Panc1 (cell line): Measurements from ENCODE around the gene NFKBIZ. TPM values are rescaled to one million over a fixed set of nuclear protein-coding genes. Genes with fewer than 3 reads are reported as not detected.
A peak's percentile ranks its signal among the peaks of the same experiment; 100 is the strongest.

Source experiments
- ATAC-seq: fragments of 200-7000 bp; cut with Tn5 transposase; 2 replicates; pipeline ENCODE4 v1.9.1; 2020; ENCODE audit warnings: mild to moderate bottlenecking, moderate library complexity
- Bru-seq: library from RNA; stranded (reverse); fragments of 400-500 nt; gene quantifications from one replicate; lab custom pipeline; 2021; lab: Mats Ljungman, UMichigan
- BruChase-seq, 2 experiments: library from RNA; stranded (reverse); fragments of 400-500 nt; gene quantifications; one replicate each; lab custom pipeline; 2021; lab: Mats Ljungman, UMichigan
- BruUV-seq: library from RNA; stranded (reverse); fragments of 400-500 nt; replicated peaks from 2 replicates; lab custom pipeline; 2021; lab: Mats Ljungman, UMichigan
- CTCF ChIA-PET: fragments of 300-600 bp; sonication (Branson Sonifier 250); formaldehyde crosslinking; loops from one replicate; lab custom pipeline; 2022; ENCODE audit warnings: antibody characterized with exemption; lab: Charles Lee
- POLR2A ChIA-PET: fragments of 300-600 bp; sonication (Branson Sonifier 250); formaldehyde crosslinking; loops from one replicate; lab custom pipeline; 2022; ENCODE audit warnings: antibody characterized with exemption; lab: Charles Lee
- DNase-seq: peaks from one replicate; pipeline ENCODE4 v3.0.0-alpha.2; 2010; ENCODE audit warnings: low read depth, low spot score
- H3K27ac ChIP-seq: 2 replicates; pipeline ENCODE4 v1.5.1; 2011; ENCODE audit warnings: mild to moderate bottlenecking, low read length, inconsistent platforms
- H3K27me3 ChIP-seq: fragments of 200-500 bp; sonication (Bioruptor generic); 2 replicates; pipeline ENCODE4 v1.6.0; 2014; ENCODE audit warnings: low read length, inconsistent platforms; ENCODE audit not compliant: control insufficient read depth, insufficient read depth
- H3K36me3 ChIP-seq: fragments of 200-500 bp; sonication (Bioruptor generic); 2 replicates; pipeline ENCODE4 v1.5.1; 2014; ENCODE audit warnings: inconsistent platforms, mild to moderate bottlenecking, low read length, moderate library complexity; ENCODE audit not compliant: control insufficient read depth, insufficient read depth
- H3K4me1 ChIP-seq: 2 replicates; pipeline ENCODE4 v1.5.1; 2011; ENCODE audit warnings: inconsistent platforms, mild to moderate bottlenecking, low read length, moderate library complexity; ENCODE audit not compliant: control insufficient read depth, insufficient read depth
- H3K4me3 ChIP-seq, 2 experiments: 2 replicates each; pipeline ENCODE4 v1.5.1; 2011 to 2012; ENCODE audit warnings: low read depth in 2 of 2, low read length in 2 of 2, mild to moderate bottlenecking in 2 of 2, inconsistent platforms in 1 of 2, moderate library complexity in 1 of 2
- H3K9me3 ChIP-seq: fragments of 200-500 bp; sonication (Bioruptor generic); 2 replicates; pipeline ENCODE4 v1.5.1; 2014; ENCODE audit warnings: low read depth, mild to moderate bottlenecking, inconsistent platforms, low read length, moderate library complexity; ENCODE audit not compliant: control insufficient read depth, insufficient read depth
- CTCF ChIP-seq: fragments of 450-650 bp; IDR thresholded peaks from 2 replicates; pipeline ENCODE4 v1.5.1; 2017; ENCODE audit warnings: mild to moderate bottlenecking
- POLR2AphosphoS5 ChIP-seq: IDR thresholded peaks from 2 replicates; pipeline ENCODE4 v1.6.1; 2012; ENCODE audit warnings: mild to moderate bottlenecking, low read depth, low read length, moderate library complexity
- REST ChIP-seq, 2 experiments: IDR thresholded peaks; 2 replicates each; pipeline ENCODE4 v1.6.1; 2011 to 2012; ENCODE audit warnings: low read depth in 2 of 2, control low read depth in 1 of 2, low read length in 1 of 2, mild to moderate bottlenecking in 1 of 2, moderate library complexity in 1 of 2; ENCODE audit not compliant: insufficient read depth in 1 of 2
- SIN3A ChIP-seq: IDR thresholded peaks from 2 replicates; pipeline ENCODE4 v1.6.1; 2012; ENCODE audit warnings: low read depth, mild to moderate bottlenecking, low read length, moderate library complexity, borderline replicate concordance; ENCODE audit not compliant: insufficient read depth
- TCF7L2 ChIP-seq: IDR thresholded peaks from 2 replicates; pipeline ENCODE4 v1.6.1; 2011; ENCODE audit warnings: mild to moderate bottlenecking, low read depth, low read length, inconsistent platforms
- in situ Hi-C: cut with HindIII; loops from 2 replicates; pipeline ENCODE4 v1.10.0; 2016; ENCODE audit warnings: low sequenced_read_pairs, low pct_unique_long_range_greater_than_20kb
- intact Hi-C: fragments of 100-400 bp; cut with micrococcal nuclease; formaldehyde crosslinking; loops from one replicate; pipeline ENCODE4 v1.10.0; 2022; ENCODE audit not compliant: unreplicated experiment
- long read RNA-seq: library from polyadenylated mRNA; unstranded; transcript quantifications from one replicate; pipeline ENCODE4 v2.0.0, GENCODE V29; 2021; ENCODE audit not compliant: unreplicated experiment
- polyA plus RNA-seq: library from polyadenylated mRNA; unstranded; fragments of >200 nt; gene quantifications from one replicate; pipeline ENCODE4 v1.2.1, GENCODE V29; 2012; ENCODE audit warnings: missing spikeins; ENCODE audit not compliant: insufficient read length
- total RNA-seq: library from RNA; stranded (reverse); gene quantifications from one replicate; pipeline ENCODE4 v1.2.1, GENCODE V29; 2021; ENCODE audit not compliant: unreplicated experiment

Gene NFKBIZ
- total RNA-seq: 17.4 TPM
- 7.9 TPM for polyA plus RNA-seq
- Bru-seq, nascent RNA: percentile 89 among the genes with signal in this experiment
- BruChase-seq, experiment 1, labeled RNA remaining after a 2-hour chase: percentile 74 among the genes with signal in this experiment
- BruChase-seq, experiment 2, labeled RNA remaining after a 6-hour chase: percentile 76 among the genes with signal in this experiment
- long read RNA-seq, partial matches to known transcripts: 4 of 10 reads
- long read RNA-seq, other reads (novel, unspliced or antisense): 3 of 10 reads

GRCh38 chr3:101848754-101849713 is at the start of gene NFKBIZ:
NFKBIZ (plus strand) TSS chr3:101849514; CDS start chr3:101849629, 115 bp downstream.
- H3K27me3 ChIP-seq: no peaks in the 10 kb centered on the region
- intact Hi-C loops (no loop called here), in situ Hi-C loops (no loop called here)
- ChIA-PET POLR2A (interaction anchor here (0.5 to 1.8 kb wide), 7 partner anchors 9 to 684 kb away, joined by 3 to 7 read pairs (median 3); no protein-coding TSS in a partner anchor), CTCF (interaction anchor here (0.6 to 1.3 kb wide), 2 partner anchors 376 to 379 kb away, joined by 4 to 7 read pairs; no protein-coding TSS in a partner anchor)
- peak within 1 kb of the TSS; percentile 96 for H3K27ac ChIP-seq
- TF ChIP-seq POLR2AphosphoS5 (peak; percentile 99), CTCF (no peak), TCF7L2 (no peak; the same call in 1 of the 2 replicates), REST (IDR thresholded peaks at IDR 0.05; ENCODE audit: insufficient read depth in 1 of 2, low read depth in 2 of 2, low read length in 1 of 2) (0 out of 4 replicates have a peak, but pooled peaks of 1 of the 2 experiments have one; percentile 29), SIN3A (peak; percentile 78; the same call in 1 of the 2 replicates)
- H3K36me3 ChIP-seq: peaks cover 18% of the 10 kb centered on the region
- DNase-seq (no peak), ATAC-seq (peak; percentile 97)
- H3K9me3 ChIP-seq: no peaks in the 10 kb centered on the region
- peak within 1 kb of the TSS; percentile 86 to 91 for H3K4me3 ChIP-seq
- H3K4me1 ChIP-seq: peaks cover 18% of the 10 kb centered on the region
- no TSS peak for BruUV-seq

GRCh38 chr3:101801174-101801573 is 48.1 kb upstream of the NFKBIZ start:
- no peak overlapping the region for H3K4me3 ChIP-seq
- intact Hi-C loops (loop anchor here (5.0 kb wide), 1 partner anchor 736 kb away; no protein-coding TSS in a partner anchor), in situ Hi-C loops (loop anchor here (25.0 kb wide), 1 partner anchor 736 kb away; no protein-coding TSS in a partner anchor)
- H3K27ac ChIP-seq: no peak overlapping the region
- no peak for DNase-seq
- H3K9me3 ChIP-seq: no peaks in the 10 kb centered on the region
- CTCF ChIA-PET: no interaction called here
- BruUV-seq: no TSS peak
- POLR2A ChIA-PET: no interaction called here
- H3K36me3 ChIP-seq: peaks cover 4% of the 10 kb centered on the region; the same call in 1 of the 2 replicates
- no peak for TF ChIP-seq SIN3A
- no peak for ATAC-seq
- no peaks in the 10 kb centered on the region for H3K4me1 ChIP-seq
- no peaks in the 10 kb centered on the region for H3K27me3 ChIP-seq
